DND-41 (cell line): Measurements from ENCODE around the gene CLRN3.

Experiments
- ATAC-seq: fragments of 200-7000 bp; cut with Tn5 transposase; 3 replicates; pipeline ENCODE4 v1.9.1; 2021; ENCODE audit warnings: low read depth; ENCODE audit not compliant: insufficient read depth
- DNase-seq: peaks from one replicate; pipeline ENCODE4 v3.0.0-alpha.2; 2020
- H2AFZ ChIP-seq: 2 replicates; pipeline ENCODE4 v1.6.0; 2012; ENCODE audit warnings: low read depth, low read length
- H3K27ac ChIP-seq: 2 replicates; pipeline ENCODE4 v1.5.1; 2012; ENCODE audit warnings: low read length, inconsistent platforms
- H3K27me3 ChIP-seq: fragments of 200-600 bp; sonication (generic); 2 replicates; pipeline ENCODE4 v1.6.0; 2012; ENCODE audit warnings: low read length, mild to moderate bottlenecking, inconsistent platforms; ENCODE audit not compliant: insufficient read depth, poor library complexity
- H3K36me3 ChIP-seq: 2 replicates; pipeline ENCODE4 v1.5.1; 2012; ENCODE audit warnings: low read length, inconsistent platforms; ENCODE audit not compliant: insufficient read depth
- H3K4me1 ChIP-seq: 2 replicates; pipeline ENCODE4 v1.5.1; 2012; ENCODE audit warnings: mild to moderate bottlenecking, low read length; ENCODE audit not compliant: insufficient read depth
- H3K4me2 ChIP-seq: 2 replicates; pipeline ENCODE4 v1.6.0; 2012; ENCODE audit warnings: mild to moderate bottlenecking, moderate library complexity, low read length, inconsistent platforms; ENCODE audit not compliant: insufficient read depth
- H3K4me3 ChIP-seq, 2 experiments: fragments of 200-600 bp in 1 of 2; shearing (Covaris generic) in 1 of 2; 2 replicates each; pipeline ENCODE4 v1.5.1; 2012 to 2016; ENCODE audit warnings: inconsistent platforms in 2 of 2, low read length in 2 of 2, mild to moderate bottlenecking in 2 of 2, low read depth in 1 of 2, moderate library complexity in 1 of 2
- H3K79me2 ChIP-seq: 2 replicates; pipeline ENCODE4 v1.6.0; 2012; ENCODE audit warnings: low read length, inconsistent platforms; ENCODE audit not compliant: insufficient read depth
- H3K9ac ChIP-seq: 2 replicates; pipeline ENCODE4 v1.6.0; 2012; ENCODE audit warnings: low read depth, mild to moderate bottlenecking, inconsistent platforms, low read length, moderate library complexity
- H3K9me3 ChIP-seq: 2 replicates; pipeline ENCODE4 v1.5.1; 2012; ENCODE audit warnings: low read length, moderate library complexity, mild to moderate bottlenecking, inconsistent platforms; ENCODE audit not compliant: insufficient read depth, severe bottlenecking
- H4K20me1 ChIP-seq: 2 replicates; pipeline ENCODE4 v1.6.0; 2012; ENCODE audit warnings: low read length; ENCODE audit not compliant: insufficient read depth
- EZH2 ChIP-seq: IDR thresholded peaks from 3 replicates; pipeline ENCODE4 v1.6.1; 2012; ENCODE audit warnings: borderline replicate concordance, low read depth, mild to moderate bottlenecking, moderate library complexity, low read length, inconsistent platforms; ENCODE audit not compliant: severe bottlenecking
- TF ChIP-seq, protein P1 (sequence below): IDR thresholded peaks from 2 replicates; pipeline ENCODE4 v1.5.1; 2012; ENCODE audit warnings: borderline replicate concordance, low read length, moderate library complexity, mild to moderate bottlenecking; ENCODE audit not compliant: poor library complexity, severe bottlenecking; ENCODE audit errors: extremely low read depth

The CLRN3 gene

DNA sequence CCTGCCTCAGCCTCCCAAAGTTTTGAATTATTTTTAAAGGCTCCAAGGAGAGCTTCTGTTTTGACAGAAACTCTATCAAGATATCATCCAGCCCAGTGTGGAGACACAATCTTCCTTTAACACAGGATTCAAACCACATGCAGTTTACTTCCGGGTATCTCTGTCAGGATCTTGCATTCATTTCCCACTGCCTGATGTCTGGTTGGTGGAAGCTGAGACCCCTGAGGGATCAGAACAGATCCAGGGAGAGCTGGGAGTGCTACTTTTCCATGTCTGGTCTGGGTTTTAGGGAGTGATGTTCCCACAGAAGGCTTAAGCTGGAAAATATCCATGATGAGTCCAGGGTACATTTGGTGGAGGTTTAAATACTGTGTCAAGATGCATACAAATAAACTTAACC lies 30.9 kb upstream of the CLRN3 start:
- no peaks in the 10 kb centered on the region for H3K27me3 ChIP-seq
- TF ChIP-seq EZH2 = no peak
- TF ChIP-seq, protein P1, sequence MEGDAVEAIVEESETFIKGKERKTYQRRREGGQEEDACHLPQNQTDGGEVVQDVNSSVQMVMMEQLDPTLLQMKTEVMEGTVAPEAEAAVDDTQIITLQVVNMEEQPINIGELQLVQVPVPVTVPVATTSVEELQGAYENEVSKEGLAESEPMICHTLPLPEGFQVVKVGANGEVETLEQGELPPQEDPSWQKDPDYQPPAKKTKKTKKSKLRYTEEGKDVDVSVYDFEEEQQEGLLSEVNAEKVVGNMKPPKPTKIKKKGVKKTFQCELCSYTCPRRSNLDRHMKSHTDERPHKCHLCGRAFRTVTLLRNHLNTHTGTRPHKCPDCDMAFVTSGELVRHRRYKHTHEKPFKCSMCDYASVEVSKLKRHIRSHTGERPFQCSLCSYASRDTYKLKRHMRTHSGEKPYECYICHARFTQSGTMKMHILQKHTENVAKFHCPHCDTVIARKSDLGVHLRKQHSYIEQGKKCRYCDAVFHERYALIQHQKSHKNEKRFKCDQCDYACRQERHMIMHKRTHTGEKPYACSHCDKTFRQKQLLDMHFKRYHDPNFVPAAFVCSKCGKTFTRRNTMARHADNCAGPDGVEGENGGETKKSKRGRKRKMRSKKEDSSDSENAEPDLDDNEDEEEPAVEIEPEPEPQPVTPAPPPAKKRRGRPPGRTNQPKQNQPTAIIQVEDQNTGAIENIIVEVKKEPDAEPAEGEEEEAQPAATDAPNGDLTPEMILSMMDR = no peak
- H4K20me1 ChIP-seq = no peaks in the 10 kb centered on the region; the same call in 1 of the 2 replicates

GRCh38 chr10:127922675-127923366 lies 30.1 kb upstream of the CLRN3 start:
- H2AFZ ChIP-seq = no peak overlapping the region

More for the DNA sequence above, 30.9 kb upstream of the CLRN3 start:
- H3K4me2 ChIP-seq = no peak overlapping the region
- H3K36me3 ChIP-seq = no peaks in the 10 kb centered on the region
- H3K9ac ChIP-seq = no peak overlapping the region
- H3K4me1 ChIP-seq = no peaks in the 10 kb centered on the region
- no peaks in the 10 kb centered on the region for H3K79me2 ChIP-seq
- H2AFZ ChIP-seq = no peak overlapping the region
- no peak overlapping the region for H3K27ac ChIP-seq
- no peak overlapping the region for H3K4me3 ChIP-seq
- no peaks in the 10 kb centered on the region for H3K9me3 ChIP-seq
- no peak for ATAC-seq
- DNase-seq = no peak

DNA sequence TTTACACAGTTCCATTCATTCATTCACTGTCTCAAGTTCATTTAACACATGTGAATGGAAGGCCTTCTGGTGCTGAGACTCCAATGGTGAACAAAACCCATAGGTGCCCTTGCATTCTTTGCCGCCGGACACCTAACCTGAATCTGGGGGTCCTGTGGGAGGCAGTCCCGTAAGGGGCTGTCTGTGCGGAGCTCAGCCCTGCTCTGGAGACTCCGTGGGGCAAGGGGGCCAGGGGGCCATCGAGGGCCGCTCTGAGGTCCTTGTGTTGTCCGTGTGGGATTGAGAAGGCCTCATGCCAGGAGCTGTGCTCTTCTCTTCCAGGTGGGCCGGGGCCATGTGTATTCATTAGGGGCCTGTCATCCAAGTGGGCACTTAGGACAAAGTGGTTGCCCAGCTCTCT lies 29.5 kb upstream of the CLRN3 start:
- Histone ChIP-seq H4K20me1 (no peaks in the 10 kb centered on the region; the same call in 1 of the 2 replicates), H3K4me1 (no peaks in the 10 kb centered on the region), H3K4me2 (no peak overlapping the region), H3K79me2 (no peaks in the 10 kb centered on the region), H3K9me3 (no peaks in the 10 kb centered on the region), H3K36me3 (no peaks in the 10 kb centered on the region), H2AFZ (no peak overlapping the region), H3K9ac (no peak overlapping the region), H3K27me3 (no peaks in the 10 kb centered on the region), H3K4me3 (no peak overlapping the region), H3K27ac (no peak overlapping the region)
- ATAC-seq = no peak
- no peak for DNase-seq
- TF ChIP-seq, protein P1 = no peak
- no peak for TF ChIP-seq EZH2

More at GRCh38 chr10:127922675-127923366, 30.1 kb upstream of the CLRN3 start:
- no peaks in the 10 kb centered on the region for H3K4me1 ChIP-seq
- H3K36me3 ChIP-seq = no peaks in the 10 kb centered on the region
- no peak overlapping the region for H3K4me3 ChIP-seq
- ATAC-seq = no peak
- no peak overlapping the region for H3K9ac ChIP-seq
- H3K27ac ChIP-seq = no peak overlapping the region
- no peaks in the 10 kb centered on the region for H3K79me2 ChIP-seq
- TF ChIP-seq, protein P1 = no peak
- TF ChIP-seq EZH2 = no peak
- no peaks in the 10 kb centered on the region; the same call in 1 of the 2 replicates for H4K20me1 ChIP-seq
- DNase-seq = no peak
- H3K9me3 ChIP-seq = no peaks in the 10 kb centered on the region
- no peaks in the 10 kb centered on the region for H3K27me3 ChIP-seq
- H3K4me2 ChIP-seq = no peak overlapping the region
